Neuronal stem cell (in vitro differentiated cells): ENCODE data around the gene INAFM2.

ENCODE experiments used
- DNase-seq: peaks from one replicate; pipeline ENCODE4 v3.0.0-alpha.2; 2013; ENCODE audit warnings: low spot score
- H2AFZ ChIP-seq: one replicate; pipeline ENCODE4 v1.6.1; 2013; ENCODE audit warnings: mild to moderate bottlenecking, low read length, inconsistent platforms
- H2AK5ac ChIP-seq: 2 replicates; pipeline ENCODE4 v1.6.1; 2013; ENCODE audit warnings: low read depth, mild to moderate bottlenecking, inconsistent platforms, low read length, moderate library complexity, mixed read lengths
- H2BK120ac ChIP-seq: 2 replicates; pipeline ENCODE4 v1.6.1; 2013; ENCODE audit warnings: low read depth, mild to moderate bottlenecking, inconsistent platforms, low read length, moderate library complexity, mixed read lengths
- H2BK12ac ChIP-seq: one replicate; pipeline ENCODE4 v1.6.1; 2013; ENCODE audit warnings: low read length, inconsistent platforms
- H2BK15ac ChIP-seq: 2 replicates; pipeline ENCODE4 v1.6.1; 2013; ENCODE audit warnings: mild to moderate bottlenecking, low read length, inconsistent platforms, mixed read lengths
- H2BK5ac ChIP-seq: one replicate; pipeline ENCODE4 v1.6.1; 2013; ENCODE audit warnings: inconsistent platforms, mild to moderate bottlenecking, low read length, moderate library complexity
- H3K14ac ChIP-seq: one replicate; pipeline ENCODE4 v1.6.1; 2013; ENCODE audit warnings: low read length, inconsistent platforms
- H3K18ac ChIP-seq: 2 replicates; pipeline ENCODE4 v1.6.1; 2013; ENCODE audit warnings: low read length, inconsistent platforms
- H3K23ac ChIP-seq: 2 replicates; pipeline ENCODE4 v1.6.1; 2013; ENCODE audit warnings: low read depth, mild to moderate bottlenecking, mixed read lengths, low read length, inconsistent platforms; ENCODE audit not compliant: poor library complexity
- H3K27ac ChIP-seq: replicated peaks from 3 replicates; pipeline ENCODE4 v1.5.1; 2013; ENCODE audit warnings: low read length, inconsistent platforms
- H3K27me3 ChIP-seq, 3 experiments: 2 replicates each; pipeline ENCODE4 v1.6.1; 2013; ENCODE audit warnings: low read length in 3 of 3, mild to moderate bottlenecking in 2 of 3, inconsistent platforms in 1 of 3, low read depth in 1 of 3, mixed read lengths in 1 of 3, moderate library complexity in 1 of 3; ENCODE audit not compliant: control insufficient read depth in 3 of 3, insufficient read depth in 3 of 3
- H3K36me3 ChIP-seq, 2 donors: replicated peaks in 1 of 2; 2 replicates each; pipeline ENCODE4 v1.6.1; 2013; ENCODE audit warnings: low read length in 2 of 2; ENCODE audit not compliant: control insufficient read depth in 2 of 2, insufficient read depth in 2 of 2
- H3K4ac ChIP-seq: 2 replicates; pipeline ENCODE4 v1.6.1; 2013; ENCODE audit warnings: inconsistent platforms, mild to moderate bottlenecking, low read length, moderate library complexity
- H3K4me1 ChIP-seq, 2 donors: 1 replicate in 1 of 2; 2 replicates in 1 of 2; pipeline ENCODE4 v1.6.1; 2013; ENCODE audit warnings: low read length in 2 of 2, low read depth in 1 of 2; ENCODE audit not compliant: control insufficient read depth in 2 of 2, insufficient read depth in 1 of 2
- H3K4me2 ChIP-seq: one replicate; pipeline ENCODE4 v1.6.1; 2013; ENCODE audit warnings: mild to moderate bottlenecking, low read length, inconsistent platforms; ENCODE audit not compliant: insufficient read depth, poor library complexity, severe bottlenecking
- H3K4me3 ChIP-seq, 2 donors: 2 replicates each; pipeline ENCODE4 v1.5.1; 2013; ENCODE audit warnings: low read length in 2 of 2, mild to moderate bottlenecking in 2 of 2, inconsistent platforms in 1 of 2, moderate library complexity in 1 of 2
- H3K79me1 ChIP-seq: one replicate; pipeline ENCODE4 v1.6.1; 2013; ENCODE audit warnings: low read depth, mild to moderate bottlenecking, inconsistent platforms, low read length, moderate library complexity
- H3K9ac ChIP-seq: one replicate; pipeline ENCODE4 v1.6.1; 2013; ENCODE audit warnings: mild to moderate bottlenecking, low read depth, low read length, inconsistent platforms; ENCODE audit not compliant: poor library complexity
- H3K9me3 ChIP-seq, 2 donors: replicated peaks in 1 of 2; 2 replicates each; pipeline versions ENCODE3 to v1.6.1; 2013; ENCODE audit warnings: low read length in 2 of 2, mild to moderate bottlenecking in 2 of 2, inconsistent platforms in 1 of 2, low read depth in 1 of 2, mixed read lengths in 1 of 2, moderate library complexity in 1 of 2; ENCODE audit not compliant: control insufficient read depth in 2 of 2, insufficient read depth in 1 of 2
- H4K8ac ChIP-seq: one replicate; pipeline ENCODE4 v1.6.1; 2013; ENCODE audit warnings: low read depth, mild to moderate bottlenecking, inconsistent platforms, low read length, moderate library complexity
- H4K91ac ChIP-seq: one replicate; pipeline ENCODE4 v1.6.1; 2013; ENCODE audit warnings: low read length, low read depth, mild to moderate bottlenecking, inconsistent platforms; ENCODE audit not compliant: poor library complexity
- WGBS, 2 donors: extraction: QIAGEN DNeasy Blood & Tissue Kit; methylation state at CpG; one replicate each; pipeline ENCODE4 v1.1.7; 2013; ENCODE audit warnings: missing lambda C conversion rate in 2 of 2, mixed read lengths in 1 of 2; ENCODE audit not compliant: insufficient read length in 2 of 2, insufficient replicate concordance in 1 of 2; ENCODE audit errors: extremely low coverage in 2 of 2; 5-methylcytosine and 5-hydroxymethylcytosine counted together

The INAFM2 gene

DNA sequence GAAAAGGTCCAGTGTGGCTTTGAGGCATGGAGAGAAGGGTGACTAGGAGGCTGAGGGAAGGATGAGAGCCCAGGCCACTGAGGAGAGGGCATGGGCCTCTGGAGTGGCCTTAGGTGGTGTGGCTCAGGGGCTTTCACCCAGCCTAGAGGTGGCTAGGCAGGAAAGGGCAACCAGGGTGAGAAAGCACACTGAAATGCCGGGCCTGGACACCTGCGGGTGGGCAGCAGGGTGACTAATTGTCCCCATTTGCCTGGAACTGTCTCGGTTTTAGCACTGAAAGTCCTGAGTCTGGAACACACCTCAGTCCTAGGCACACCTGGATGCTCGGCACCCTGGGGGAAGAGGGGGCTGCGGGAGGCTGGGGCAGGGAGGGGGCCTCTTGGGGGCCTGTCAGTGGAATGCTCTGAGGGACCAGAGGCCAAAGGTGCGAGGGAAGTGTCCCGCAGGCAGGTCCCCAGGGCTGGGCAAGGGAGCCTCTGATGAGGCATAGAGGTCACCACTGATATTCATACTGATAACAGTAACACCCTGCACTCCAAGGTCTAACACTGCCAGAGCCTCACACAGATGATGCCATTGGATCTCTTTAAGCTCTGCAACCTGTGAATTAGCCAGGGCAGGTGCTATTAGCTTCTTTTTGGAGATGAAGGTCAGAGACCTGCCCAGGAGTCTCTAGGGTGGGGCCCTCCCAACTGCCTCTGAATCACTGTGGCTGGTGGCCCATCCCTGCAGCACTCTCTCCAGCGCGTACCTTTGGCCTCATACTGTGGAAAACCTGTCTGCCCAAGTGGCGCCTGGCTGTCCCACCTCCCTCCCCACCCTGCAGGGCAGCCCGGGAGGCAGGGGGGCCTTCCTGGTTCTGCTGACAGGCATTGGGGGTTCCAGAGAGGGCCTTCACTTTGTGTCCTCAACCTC is 24.3 kb downstream of the INAFM2 start:
- Histone ChIP-seq H4K91ac (no peak overlapping the region), H3K4me2 (no peak overlapping the region), H3K4ac (no peak overlapping the region), H3K79me1 (no peaks in the 10 kb centered on the region), H3K9me3 (no peaks in the 10 kb centered on the region), H2BK15ac (peak overlapping the region; percentile 39), H3K4me1 (no peaks in the 10 kb centered on the region), H3K27ac (no peak overlapping the region), H3K36me3 (no peaks in the 10 kb centered on the region), H3K27me3 (peaks cover 0 to 62% (median 0%) of the 10 kb centered on the region in 3 experiments), H2BK120ac (no peak overlapping the region), H4K8ac (no peak overlapping the region), H3K14ac (no peak overlapping the region), H2BK5ac (no peak overlapping the region), H3K23ac (no peak overlapping the region), H2BK12ac (no peak overlapping the region), H3K18ac (no peak overlapping the region), H2AFZ (no peak overlapping the region), H3K9ac (no peak overlapping the region), H2AK5ac (no peak overlapping the region), H3K4me3 (no peak overlapping the region)
- no peak for DNase-seq
- WGBS, 2 donors, result no CpG with 5 or more reads among the region's 11 CpGs

DNA sequence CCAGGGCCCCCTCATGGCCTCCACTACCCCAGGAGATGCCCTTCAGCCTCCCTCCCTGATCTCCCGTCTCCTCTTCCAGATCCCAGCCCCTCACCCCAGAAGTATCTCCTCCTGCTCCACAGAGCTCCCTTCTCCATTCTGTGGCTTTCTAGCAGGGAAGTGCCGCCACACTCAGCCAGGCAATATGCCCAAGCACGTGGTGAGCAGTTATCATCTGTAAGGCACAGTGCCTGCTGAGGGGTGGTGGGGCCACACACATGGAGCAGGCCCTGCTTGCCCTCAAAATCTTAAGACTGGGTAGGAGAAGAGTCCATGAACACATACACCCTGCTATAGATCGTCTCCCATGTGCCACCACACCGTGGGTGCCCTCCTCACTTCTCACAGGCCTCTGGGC is 25.0 kb downstream of the INAFM2 start:
- peak overlapping the region; percentile 59 for H4K91ac ChIP-seq
- no peak overlapping the region for H2BK12ac ChIP-seq
- DNase-seq, result no peak
- no peak overlapping the region for H3K9ac ChIP-seq
- peaks cover 0 to 69% (median 0%) of the 10 kb centered on the region in 3 experiments for H3K27me3 ChIP-seq
- H3K79me1 ChIP-seq, result no peaks in the 10 kb centered on the region
- H2BK15ac ChIP-seq, result peak overlapping the region; percentile 39
- no peaks in the 10 kb centered on the region for H3K36me3 ChIP-seq
- no peak overlapping the region for H3K14ac ChIP-seq
- H3K4me3 ChIP-seq, result no peak overlapping the region
- peak overlapping the region; percentile 9 for H2BK120ac ChIP-seq
- H3K9me3 ChIP-seq, result no peaks in the 10 kb centered on the region
- H3K18ac ChIP-seq, result no peak overlapping the region
- no peak overlapping the region for H3K4ac ChIP-seq
- H4K8ac ChIP-seq, result no peak overlapping the region
- no peak overlapping the region for H3K27ac ChIP-seq
- H2BK5ac ChIP-seq, result no peak overlapping the region
- peak overlapping the region; percentile 18 for H3K23ac ChIP-seq
- WGBS, 2 donors, result no CpG with 5 or more reads among the region's 5 CpGs
- no peak overlapping the region for H2AFZ ChIP-seq
- H3K4me2 ChIP-seq, result no peak overlapping the region
- no peaks in the 10 kb centered on the region for H3K4me1 ChIP-seq
- H2AK5ac ChIP-seq, result no peak overlapping the region

- Histone ChIP-seq H3K18ac (peak overlapping the region; percentile 30), H2BK12ac (no peak overlapping the region), H3K4me1 (peaks cover 0 to 4% of the 10 kb centered on the region in 2 donors), H4K8ac (no peak overlapping the region), H2AFZ (no peak overlapping the region), H3K36me3 (no peaks in the 10 kb centered on the region), H3K9me3 (no peaks in the 10 kb centered on the region), H3K27me3 (peaks cover 0 to 76% (median 0%) of the 10 kb centered on the region in 3 experiments), H4K91ac (no peak overlapping the region), H2AK5ac (no peak overlapping the region), H3K27ac (no peak overlapping the region), H3K79me1 (no peaks in the 10 kb centered on the region), H2BK120ac (no peak overlapping the region), H3K9ac (no peak overlapping the region), H3K23ac (no peak overlapping the region), H3K4ac (no peak overlapping the region), H2BK15ac (no peak overlapping the region), H3K4me2 (no peak overlapping the region), H2BK5ac (no peak overlapping the region), H3K4me3 (no peak overlapping the region), H3K14ac (no peak overlapping the region)
- no peak for DNase-seq
- WGBS, 2 donors, result no CpG with 5 or more reads among the region's 5 CpGs
Observed at GRCh38 chr15:40349163-40349562, 25.7 kb downstream of the INAFM2 start.

- Histone ChIP-seq H2BK15ac (no peak overlapping the region), H2BK120ac (no peak overlapping the region), H3K27ac (no peak overlapping the region), H3K9ac (no peak overlapping the region), H3K4me1 (peaks cover 3 to 7% of the 10 kb centered on the region in 2 donors), H3K4me3 (no peak overlapping the region), H3K23ac (no peak overlapping the region), H3K9me3 (no peaks in the 10 kb centered on the region), H4K91ac (no peak overlapping the region), H2BK12ac (no peak overlapping the region), H2AK5ac (no peak overlapping the region), H4K8ac (no peak overlapping the region), H3K79me1 (no peaks in the 10 kb centered on the region), H3K27me3 (peaks cover 0 to 83% (median 3%) of the 10 kb centered on the region in 3 experiments), H3K4ac (no peak overlapping the region), H3K4me2 (no peak overlapping the region), H3K36me3 (no peaks in the 10 kb centered on the region), H3K18ac (no peak overlapping the region), H2BK5ac (no peak overlapping the region), H3K14ac (no peak overlapping the region), H2AFZ (no peak overlapping the region)
- no CpG with 5 or more reads among the region's 7 CpGs for WGBS, 2 donors
- DNase-seq, result no peak
Observed at GRCh38 chr15:40352281-40352901, 28.9 kb downstream of the INAFM2 start.
